Mucosa of descending colon (tissue), 3 donors: Measurements from ENCODE around the gene RET. TPM values are rescaled to one million over a fixed set of nuclear protein-coding genes. Genes with fewer than 3 reads are reported as not detected.

Experiments used
- ATAC-seq: fragments of 200-7000 bp; cut with Tn5 transposase; one replicate; pipeline ENCODE4 v1.9.1; 2020; ENCODE audit warnings: mild to moderate bottlenecking, moderate library complexity
- DNase-seq, 3 donors: peaks; one replicate each; pipeline ENCODE4 v3.0.0-alpha.2; 2020
- H3K36me3 ChIP-seq: fragments of 200-600 bp; one replicate; pipeline ENCODE4 v1.8.0; 2021; ENCODE audit warnings: low read depth, mild to moderate bottlenecking
- H3K4me1 ChIP-seq: fragments of 200-600 bp; one replicate; pipeline ENCODE4 v1.8.0; 2021; ENCODE audit warnings: low read depth, mild to moderate bottlenecking
- H3K4me3 ChIP-seq: fragments of 200-600 bp; one replicate; pipeline ENCODE4 v1.8.0; 2021; ENCODE audit warnings: mild to moderate bottlenecking
- H3K9me3 ChIP-seq: fragments of 200-600 bp; one replicate; pipeline ENCODE4 v1.8.0; 2021; ENCODE audit warnings: mild to moderate bottlenecking
- CTCF ChIP-seq: fragments of 200-600 bp; IDR thresholded peaks from one replicate; pipeline ENCODE4 v1.8.0; 2022; ENCODE audit warnings: antibody characterized with exemption, mild to moderate bottlenecking
- intact Hi-C, 2 donors: fragments of 100-400 bp; cut with DNase I in 1 of 2; cut with micrococcal nuclease in 1 of 2; formaldehyde crosslinking; loops; one replicate each; pipeline versions ENCODE4 v1.11.0 to v1.11.1; 2022; cut with DNase I, micrococcal nuclease
- total RNA-seq, 3 donors: library from RNA; stranded (reverse); fragmentation: NEBNext Ultra II Directional in 2 of 3; extraction: Animal tissue kit (Norgen Biotek cat#: 25700) in 2 of 3; gene quantifications; one replicate each; pipeline versions ENCODE4 v1.2.1 to v1.2.4, GENCODE V29; 2021 to 2023
- donor health status: DM: no; HTN: no; CAD: no; lungs with moderate emphysema.
- donor health status: DM: no; HTN: no; CAD: no.
- donor health status: DM: no; HTN: yes; CAD: no.

Gene RET
- total RNA-seq, 3 donors from 2014 or later: 0.84 to 13.5 (median 1.6) TPM

GRCh38 chr10:43077421-43078171 is 727 bp downstream of the RET start:
- peak in 1 of 3 donors; percentile 29 for DNase-seq
- no peak for TF ChIP-seq CTCF
- Histone ChIP-seq H3K36me3 (no peaks in the 10 kb centered on the region), H3K4me3 (no peak overlapping the region), H3K9me3 (no peaks in the 10 kb centered on the region), H3K4me1 (peaks cover 7% of the 10 kb centered on the region)
- intact Hi-C loops: no loop called here
- no peak for ATAC-seq

GRCh38 chr10:43078175-43078985 is 1.5 kb downstream of the RET start:
- H3K4me1 ChIP-seq: peaks cover 7% of the 10 kb centered on the region
- no peak for ATAC-seq
- no peak overlapping the region for H3K4me3 ChIP-seq
- H3K36me3 ChIP-seq: no peaks in the 10 kb centered on the region
- no peak for TF ChIP-seq CTCF
- no peak for DNase-seq
- intact Hi-C loops: no loop called here
- H3K9me3 ChIP-seq: no peaks in the 10 kb centered on the region

GRCh38 chr10:43078986-43079273 is 2.1 kb downstream of the RET start:
- intact Hi-C loops: no loop called here
- ATAC-seq (no peak), DNase-seq (peak in 2 of 3 donors; percentile 43)
- Histone ChIP-seq H3K36me3 (no peaks in the 10 kb centered on the region), H3K9me3 (no peaks in the 10 kb centered on the region), H3K4me3 (no peak overlapping the region), H3K4me1 (peaks cover 7% of the 10 kb centered on the region)
- TF ChIP-seq CTCF: no peak

GRCh38 chr10:43079856-43080255 is 3.0 kb downstream of the RET start:
- DNase-seq (no peak), ATAC-seq (no peak)
- H3K4me3 ChIP-seq: no peak overlapping the region
- H3K9me3 ChIP-seq: no peaks in the 10 kb centered on the region
- H3K4me1 ChIP-seq: peaks cover 7% of the 10 kb centered on the region
- no peaks in the 10 kb centered on the region for H3K36me3 ChIP-seq
- intact Hi-C loops: no loop called here
- TF ChIP-seq CTCF: no peak

GRCh38 chr10:43082087-43082486 is 5.2 kb downstream of the RET start:
- TF ChIP-seq CTCF: no peak
- no peak overlapping the region for H3K4me3 ChIP-seq
- peak; percentile 60 for ATAC-seq
- H3K36me3 ChIP-seq: no peaks in the 10 kb centered on the region
- no peaks in the 10 kb centered on the region for H3K9me3 ChIP-seq
- DNase-seq: peak in 2 of 3 donors; percentile 12 to 40
- intact Hi-C loops: no loop called here
- peaks cover 1% of the 10 kb centered on the region for H3K4me1 ChIP-seq
